HEK293 (cell line): Measurements from ENCODE around the gene CIB1.

ENCODE experiments used
- AEBP2 ChIP-seq: fragments of 450-650 bp; formaldehyde crosslinking; IDR thresholded peaks from 2 replicates; pipeline ENCODE4 v1.5.1; 2016; ENCODE audit warnings: missing biosample characterization, missing genetic modification characterization, borderline replicate concordance
- GLIS2 ChIP-seq: fragments of 450-650 bp; formaldehyde crosslinking; IDR thresholded peaks from 2 replicates; pipeline ENCODE4 v1.5.1; 2016; ENCODE audit warnings: missing biosample characterization, missing genetic modification characterization
- HIC1 ChIP-seq: fragments of 450-650 bp; formaldehyde crosslinking; IDR thresholded peaks from 2 replicates; pipeline ENCODE4 v1.5.1; 2016; ENCODE audit warnings: missing biosample characterization, missing genetic modification characterization
- INSM2 ChIP-seq: fragments of 450-650 bp; formaldehyde crosslinking; IDR thresholded peaks from 2 replicates; pipeline ENCODE4 v1.5.1; 2016; ENCODE audit warnings: missing biosample characterization, missing genetic modification characterization
- KLF1 ChIP-seq: fragments of 450-650 bp; formaldehyde crosslinking; IDR thresholded peaks from 2 replicates; pipeline ENCODE4 v1.5.1; 2016; ENCODE audit warnings: missing biosample characterization, missing genetic modification characterization
- KLF7 ChIP-seq: fragments of 450-650 bp; formaldehyde crosslinking; IDR thresholded peaks from 2 replicates; pipeline ENCODE4 v1.5.1; 2016; ENCODE audit warnings: missing biosample characterization, missing genetic modification characterization, borderline replicate concordance
- KLF9 ChIP-seq: fragments of 450-650 bp; formaldehyde crosslinking; IDR thresholded peaks from 2 replicates; pipeline ENCODE4 v1.5.1; 2016; ENCODE audit warnings: missing biosample characterization, missing genetic modification characterization, low read depth
- PATZ1 ChIP-seq: fragments of 450-650 bp; formaldehyde crosslinking; IDR thresholded peaks from 2 replicates; pipeline ENCODE4 v1.5.1; 2016; ENCODE audit warnings: missing biosample characterization, missing genetic modification characterization
- PRDM1 ChIP-seq: fragments of 450-650 bp; formaldehyde crosslinking; IDR thresholded peaks from 2 replicates; pipeline ENCODE4; 2016; ENCODE audit warnings: missing biosample characterization, missing genetic modification characterization
- SP2 ChIP-seq: fragments of 450-650 bp; formaldehyde crosslinking; IDR thresholded peaks from 2 replicates; pipeline ENCODE4 v1.5.1; 2016; ENCODE audit warnings: missing biosample characterization, missing genetic modification characterization
- WT1 ChIP-seq: fragments of 450-650 bp; formaldehyde crosslinking; IDR thresholded peaks from 2 replicates; pipeline ENCODE4 v1.5.1; 2016; ENCODE audit warnings: missing biosample characterization, missing genetic modification characterization
- ZFP41 ChIP-seq: fragments of 450-650 bp; formaldehyde crosslinking; IDR thresholded peaks from 2 replicates; pipeline ENCODE4 v1.5.1; 2016; ENCODE audit warnings: missing biosample characterization, missing genetic modification characterization, borderline replicate concordance
- ZNF114 ChIP-seq: fragments of 450-650 bp; formaldehyde crosslinking; IDR thresholded peaks from 2 replicates; pipeline ENCODE4 v1.5.0; 2017; ENCODE audit warnings: missing biosample characterization, missing genetic modification characterization
- ZNF23 ChIP-seq: fragments of 450-650 bp; formaldehyde crosslinking; IDR thresholded peaks from 2 replicates; pipeline ENCODE4 v1.5.1; 2016; ENCODE audit warnings: missing biosample characterization, missing genetic modification characterization, borderline replicate concordance
- ZNF24 ChIP-seq: fragments of 450-650 bp; formaldehyde crosslinking; IDR thresholded peaks from 2 replicates; pipeline ENCODE4 v1.5.1; 2016; ENCODE audit warnings: missing biosample characterization, missing genetic modification characterization
- ZNF274 ChIP-seq, 2 experiments: fragments of 200-500 bp in 1 of 2; fragments of 450-650 bp in 1 of 2; sonication (Bioruptor generic) in 1 of 2; formaldehyde crosslinking in 1 of 2; IDR thresholded peaks; 2 replicates each; pipeline versions ENCODE4 v1.5.1 to v1.6.1; 2014 to 2016; ENCODE audit warnings: borderline replicate concordance in 1 of 2, inconsistent platforms in 1 of 2, low read length in 1 of 2, missing biosample characterization in 1 of 2, missing genetic modification characterization in 1 of 2
- ZNF311 ChIP-seq: fragments of 450-650 bp; formaldehyde crosslinking; IDR thresholded peaks from 2 replicates; pipeline ENCODE4 v1.5.1; 2017; ENCODE audit warnings: missing biosample characterization, missing genetic modification characterization, borderline replicate concordance
- ZNF354C ChIP-seq: fragments of 450-650 bp; formaldehyde crosslinking; IDR thresholded peaks from 2 replicates; pipeline ENCODE4 v1.5.1; 2016; ENCODE audit warnings: missing biosample characterization, missing genetic modification characterization, low read depth, borderline replicate concordance
- ZNF398 ChIP-seq: fragments of 450-650 bp; formaldehyde crosslinking; IDR thresholded peaks from 2 replicates; pipeline ENCODE4 v1.5.1; 2017; ENCODE audit warnings: missing biosample characterization, missing genetic modification characterization
- ZNF433 ChIP-seq: fragments of 450-650 bp; formaldehyde crosslinking; IDR thresholded peaks from 2 replicates; pipeline ENCODE4 v1.5.1; 2016; ENCODE audit warnings: missing biosample characterization, missing genetic modification characterization, low read depth
- ZNF544 ChIP-seq: fragments of 450-650 bp; formaldehyde crosslinking; IDR thresholded peaks from 2 replicates; pipeline ENCODE4 v1.5.0; 2017; ENCODE audit warnings: missing biosample characterization, missing genetic modification characterization
- ZNF623 ChIP-seq: fragments of 450-650 bp; formaldehyde crosslinking; IDR thresholded peaks from 2 replicates; pipeline ENCODE4 v1.5.1; 2016; ENCODE audit warnings: missing biosample characterization, missing genetic modification characterization
- ZNF660 ChIP-seq: fragments of 450-650 bp; IDR thresholded peaks from 2 replicates; pipeline ENCODE4 v1.5.1; 2018; ENCODE audit warnings: missing biosample characterization, mild to moderate bottlenecking, missing genetic modification characterization
- ZNF777 ChIP-seq: fragments of 450-650 bp; formaldehyde crosslinking; IDR thresholded peaks from 2 replicates; pipeline ENCODE4 v1.5.1; 2017; ENCODE audit warnings: missing biosample characterization, missing genetic modification characterization, borderline replicate concordance
- ZNF792 ChIP-seq: fragments of 450-650 bp; formaldehyde crosslinking; IDR thresholded peaks from 2 replicates; pipeline ENCODE4 v1.5.1; 2016; ENCODE audit warnings: missing biosample characterization, missing genetic modification characterization
- ZNF830 ChIP-seq: fragments of 450-650 bp; IDR thresholded peaks from 2 replicates; pipeline ENCODE4 v1.5.0; 2018; ENCODE audit warnings: missing biosample characterization, missing genetic modification characterization, low read depth, mild to moderate bottlenecking, moderate library complexity
- ZSCAN18 ChIP-seq: fragments of 450-650 bp; formaldehyde crosslinking; IDR thresholded peaks from 2 replicates; pipeline ENCODE4 v1.5.1; 2016; ENCODE audit warnings: missing biosample characterization, missing genetic modification characterization

Gene CIB1

GRCh38 chr15:90234096-90234988 is 601 bp upstream of the CIB1 start, which contains the start of gene GDPGP1 (continued):
- no peak for TF ChIP-seq PRDM1 (tag by site-specific recombination)
- TF ChIP-seq ZFP41 (tag by site-specific recombination): no peak
- no peak for TF ChIP-seq ZNF311
- no peak for TF ChIP-seq ZNF354C (tag by site-specific recombination)
- no peak for TF ChIP-seq ZSCAN18 (tag by site-specific recombination)
- peak; percentile 15; the same call in 1 of the 2 replicates for TF ChIP-seq ZNF24 (tag by site-specific recombination)
- TF ChIP-seq KLF7 (tag by site-specific recombination): 0 out of 2 replicates have a peak, but pooled peaks have one; percentile 30
- TF ChIP-seq AEBP2 (tag by site-specific recombination): no peak
- TF ChIP-seq ZNF274 (IDR thresholded peaks at IDR 0.05; ENCODE audit: low read length): no peak
- TF ChIP-seq ZNF274 (tag by site-specific recombination; IDR thresholded peaks at IDR 0.05; ENCODE audit: borderline replicate concordance): no peak
- no peak for TF ChIP-seq ZNF830 (tag by site-specific recombination)
- TF ChIP-seq ZNF544 (tag by site-specific recombination): no peak
- TF ChIP-seq WT1: no peak
- TF ChIP-seq KLF9 (tag by site-specific recombination): no peak
- TF ChIP-seq KLF1: no peak
- TF ChIP-seq PATZ1 (tag by site-specific recombination): no peak
- TF ChIP-seq ZNF23 (tag by site-specific recombination): no peak
- TF ChIP-seq ZNF660 (tag by site-specific recombination): 0 out of 2 replicates have a peak, but pooled peaks have one; percentile 42
- TF ChIP-seq INSM2 (tag by site-specific recombination): 0 out of 2 replicates have a peak, but pooled peaks have one; percentile 49
- no peak; the same call in 1 of the 2 replicates for TF ChIP-seq HIC1 (tag by site-specific recombination)
- TF ChIP-seq GLIS2 (tag by site-specific recombination): peak; percentile 85
- no peak for TF ChIP-seq ZNF777
- no peak for TF ChIP-seq ZNF433 (tag by site-specific recombination)
- no peak for TF ChIP-seq ZNF398
- TF ChIP-seq SP2 (tag by site-specific recombination): peak; percentile 0; the same call in 1 of the 2 replicates
- TF ChIP-seq ZNF623 (tag by site-specific recombination): no peak
- TF ChIP-seq ZNF792 (tag by site-specific recombination): no peak
- no peak for TF ChIP-seq ZNF114 (tag by site-specific recombination)
